Gastroesophageal sphincter (tissue), 3 donors: ENCODE results near the gene BMPR1A.

Experiments used
- CTCF ChIP-seq, 4 experiments: fragments of 200-600 bp in 2 of 4; fragments of 450-650 bp in 2 of 4; sonication (generic) in 1 of 4; IDR thresholded peaks; one replicate each; pipeline ENCODE4 v1.5.1; 2017 to 2019; ENCODE audit warnings: antibody characterized with exemption in 4 of 4, mild to moderate bottlenecking in 2 of 4, moderate library complexity in 2 of 4
- POLR2AphosphoS5 ChIP-seq: sonication (generic); formaldehyde crosslinking; IDR thresholded peaks from one replicate; pipeline ENCODE4 v1.6.1; 2017; ENCODE audit warnings: antibody characterized with exemption

GRCh38 chr10:86899670-86900276 is 143.4 kb downstream of the BMPR1A start:
- TF ChIP-seq CTCF (IDR thresholded peaks at IDR 0.05) (peak; percentile 63 to 80 (median 77)), POLR2AphosphoS5 (peak; percentile 11)
